ENCODE results near the gene HSPE1. TPM values are rescaled to one million over a fixed set of nuclear protein-coding genes. Genes with fewer than 3 reads are reported as not detected.
A peak's percentile ranks its signal among the peaks of the same experiment; 100 is the strongest.

HSPE1 gene
- total RNA-seq, 1 donor from 2014 or later = 55.4 TPM

GRCh38 chr2:197504512-197504911 lies 4.3 kb downstream of the HSPE1 start:
- TF ChIP-seq CTCF (IDR thresholded peaks at IDR 0.05) = no peak
- Mint-ChIP-seq H3K36me3 (ENCODE audit: low read depth) (peaks cover 8% of the 10 kb centered on the region), H3K4me1 (ENCODE audit: low read depth) (peaks cover 21% of the 10 kb centered on the region), H3K9me3 (ENCODE audit: low read depth) (no peaks in the 10 kb centered on the region), H3K4me3 (ENCODE audit: unreplicated experiment) (no peak overlapping the region), H3K27me3 (ENCODE audit: low read depth) (no peaks in the 10 kb centered on the region), H3K27ac (ENCODE audit: unreplicated experiment) (no peak overlapping the region)
- no peak for DNase-seq (ENCODE audit: low spot score)

GRCh38 chr2:197506658-197507057 lies 6.5 kb downstream of the HSPE1 start:
- H3K36me3 Mint-ChIP-seq (ENCODE audit: low read depth) = peaks cover 8% of the 10 kb centered on the region
- DNase-seq (ENCODE audit: low spot score) = no peak
- H3K4me1 Mint-ChIP-seq (ENCODE audit: low read depth) = peaks cover 13% of the 10 kb centered on the region
- H3K27ac Mint-ChIP-seq (ENCODE audit: unreplicated experiment) = no peak overlapping the region
- H3K4me3 Mint-ChIP-seq (ENCODE audit: unreplicated experiment) = no peak overlapping the region
- no peaks in the 10 kb centered on the region for H3K27me3 Mint-ChIP-seq (ENCODE audit: low read depth)
- no peaks in the 10 kb centered on the region for H3K9me3 Mint-ChIP-seq (ENCODE audit: low read depth)
- TF ChIP-seq CTCF (IDR thresholded peaks at IDR 0.05) = no peak

GRCh38 chr2:197513915-197514314 lies 13.7 kb downstream of the HSPE1 start:
- no peak overlapping the region for H3K27ac Mint-ChIP-seq (ENCODE audit: unreplicated experiment)
- peaks cover 32% of the 10 kb centered on the region for H3K4me1 Mint-ChIP-seq (ENCODE audit: low read depth)
- H3K9me3 Mint-ChIP-seq (ENCODE audit: low read depth) = no peaks in the 10 kb centered on the region
- H3K27me3 Mint-ChIP-seq (ENCODE audit: low read depth) = no peaks in the 10 kb centered on the region
- no peaks in the 10 kb centered on the region for H3K36me3 Mint-ChIP-seq (ENCODE audit: low read depth)
- DNase-seq (ENCODE audit: low spot score) = no peak
- no peak for TF ChIP-seq CTCF (IDR thresholded peaks at IDR 0.05)
- no peak overlapping the region for H3K4me3 Mint-ChIP-seq (ENCODE audit: unreplicated experiment)

- Mint-ChIP-seq H3K9me3 (ENCODE audit: low read depth) (no peaks in the 10 kb centered on the region), H3K27me3 (ENCODE audit: low read depth) (no peaks in the 10 kb centered on the region), H3K4me1 (ENCODE audit: low read depth) (peaks cover 40% of the 10 kb centered on the region), H3K27ac (ENCODE audit: unreplicated experiment) (peak overlapping the region; percentile 96), H3K36me3 (ENCODE audit: low read depth) (no peaks in the 10 kb centered on the region), H3K4me3 (ENCODE audit: unreplicated experiment) (peak overlapping the region; percentile 89)
- no peak for TF ChIP-seq CTCF (IDR thresholded peaks at IDR 0.05)
- no peak for DNase-seq (ENCODE audit: low spot score)
These were observed 14.6 kb downstream of the HSPE1 start for GRCh38 chr2:197514754-197515153.

GRCh38 chr2:197515315-197515738 lies 15.1 kb downstream of the HSPE1 start:
- no peaks in the 10 kb centered on the region for H3K36me3 Mint-ChIP-seq (ENCODE audit: low read depth)
- peak overlapping the region; percentile 96 for H3K27ac Mint-ChIP-seq (ENCODE audit: unreplicated experiment)
- DNase-seq (ENCODE audit: low spot score) = no peak
- peaks cover 41% of the 10 kb centered on the region for H3K4me1 Mint-ChIP-seq (ENCODE audit: low read depth)
- H3K9me3 Mint-ChIP-seq (ENCODE audit: low read depth) = no peaks in the 10 kb centered on the region
- H3K4me3 Mint-ChIP-seq (ENCODE audit: unreplicated experiment) = peak overlapping the region; percentile 89
- no peak for TF ChIP-seq CTCF (IDR thresholded peaks at IDR 0.05)
- no peaks in the 10 kb centered on the region for H3K27me3 Mint-ChIP-seq (ENCODE audit: low read depth)
